ENCODE results near the gene GRP. TPM values are rescaled to one million over a fixed set of nuclear protein-coding genes. Genes with fewer than 3 reads are reported as not detected.
"Not testable (repeated sequence)": the region's sequence is repeated elsewhere in the genome, so short reads cannot be mapped to it uniquely, and the experiment has no call there.

Gene GRP
- total and polyA plus RNA-seq, 2 of the 4 experiments (the other 2 are of a cell fraction): not detected

DNA sequence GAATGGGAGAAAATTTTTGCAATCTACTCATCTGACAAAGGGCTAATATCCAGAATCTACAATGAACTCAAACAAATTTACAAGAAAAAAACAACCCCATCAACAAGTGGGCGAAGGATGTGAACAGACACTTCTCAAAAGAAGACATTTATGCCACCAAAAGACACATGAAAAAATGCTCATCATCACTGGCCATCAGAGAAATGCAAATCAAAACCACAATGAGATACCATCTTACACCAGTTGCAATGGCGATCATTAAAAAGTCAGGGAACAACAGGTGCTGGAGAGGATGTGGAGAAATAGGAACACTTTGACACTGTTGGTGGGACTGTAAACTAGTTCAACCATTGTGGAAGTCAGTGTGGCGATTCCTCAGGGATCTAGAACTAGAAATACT lies 41.9 kb downstream of the GRP start:
- H4K20me1 ChIP-seq (ENCODE audit: insufficient read depth, low read length); DNase-seq; H2BK5ac ChIP-seq (ENCODE audit: low read depth, low read length, poor library complexity, severe bottlenecking); H2AFZ ChIP-seq (replicated peaks; ENCODE audit: low read length, poor library complexity); CTCF ChIA-PET; H3K14ac ChIP-seq (replicated peaks; ENCODE audit: low read depth, low read length); H3K36me3 ChIP-seq (ENCODE audit: control insufficient read depth, insufficient read depth, low read length); H3K56ac ChIP-seq (ENCODE audit: extremely low read depth, insufficient read depth, low read length); dilution Hi-C loops (cut with HindIII; ENCODE audit: low sequenced_read_pairs, unreplicated experiment); H4K5ac ChIP-seq (ENCODE audit: low read depth, low read length); H3K9ac ChIP-seq (ENCODE audit: low read depth, low read length); in situ Hi-C loops (cut with MboI; ENCODE audit: low sequenced_read_pairs); H4K8ac ChIP-seq (ENCODE audit: low read depth in 2 of 2, low read length in 2 of 2); H2BK120ac ChIP-seq (ENCODE audit: low read depth, low read length); H3K9me1 ChIP-seq (ENCODE audit: insufficient read depth, low read length); H2BK20ac ChIP-seq (ENCODE audit: low read depth, low read length); intact Hi-C loops (cut with micrococcal nuclease); H2AK5ac ChIP-seq (ENCODE audit: low read depth, low read length); ATAC-seq (ENCODE audit: low read depth); H3K79me1 ChIP-seq (ENCODE audit: low read depth in 1 of 2, low read length in 2 of 2); H2AK9ac ChIP-seq (replicated peaks; ENCODE audit: low read depth, low read length, poor library complexity); H3K18ac ChIP-seq (ENCODE audit: low read depth, low read length); H3K4me3 ChIP-seq (ENCODE audit: insufficient read depth, low read depth, low read length); H3K27ac ChIP-seq (ENCODE audit: insufficient read depth, low read length); H3K4me1 ChIP-seq (ENCODE audit: control insufficient read depth, insufficient read depth, low read length); POLR2A ChIA-PET (ENCODE audit: unreplicated experiment); H4K91ac ChIP-seq (ENCODE audit: insufficient read depth, low read depth, low read length); H3K4ac ChIP-seq (ENCODE audit: low read depth, low read length); BruUV-seq (replicated peaks); H2BK15ac ChIP-seq (ENCODE audit: low read depth, low read length); H3K4me2 ChIP-seq (ENCODE audit: low read depth, low read length); H3K23ac ChIP-seq (ENCODE audit: low read depth, low read length): not testable (repeated sequence)
- peaks cover 40% of the 10 kb centered on the region for H3K27me3 ChIP-seq (ENCODE audit: control insufficient read depth, insufficient read depth, low read length)
- peaks cover 12% of the 10 kb centered on the region; the same call in 1 of the 2 replicates for H3K9me3 ChIP-seq (ENCODE audit: control insufficient read depth, insufficient read depth, low read length)
- no CpG with 5 or more reads among the region's 3 CpGs for WGBS, 2 experiments (ENCODE audit: extremely low coverage in 2 of 2, insufficient read length in 1 of 2)

DNA sequence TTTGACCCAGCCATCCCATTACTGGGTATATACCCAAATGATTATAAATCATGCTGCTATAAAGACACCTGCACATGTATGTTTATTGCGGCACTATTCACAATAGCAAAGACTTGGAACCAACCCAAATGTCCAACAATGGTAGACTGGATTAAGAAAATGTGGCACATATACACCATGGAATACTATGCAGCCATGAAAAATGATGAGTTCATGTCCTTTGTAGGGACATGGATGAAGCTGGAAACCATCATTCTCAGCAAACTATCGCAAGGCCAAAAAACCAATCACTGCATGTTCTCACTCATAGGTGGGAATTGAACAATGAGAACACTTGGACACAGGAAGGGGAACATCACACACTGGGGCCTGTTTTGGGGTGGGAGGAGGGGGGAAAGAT lies 42.3 kb downstream of the GRP start:
- H3K9ac ChIP-seq (ENCODE audit: low read depth, low read length); H3K14ac ChIP-seq (replicated peaks; ENCODE audit: low read depth, low read length); H3K27ac ChIP-seq (ENCODE audit: insufficient read depth, low read length); H4K91ac ChIP-seq (ENCODE audit: insufficient read depth, low read depth, low read length); H2BK120ac ChIP-seq (ENCODE audit: low read depth, low read length); H2BK20ac ChIP-seq (ENCODE audit: low read depth, low read length); H3K4me1 ChIP-seq (ENCODE audit: control insufficient read depth, insufficient read depth, low read length); CTCF ChIA-PET; H3K23ac ChIP-seq (ENCODE audit: low read depth, low read length); H2BK5ac ChIP-seq (ENCODE audit: low read depth, low read length, poor library complexity, severe bottlenecking); H3K9me1 ChIP-seq (ENCODE audit: insufficient read depth, low read length); H3K79me1 ChIP-seq (ENCODE audit: low read depth in 1 of 2, low read length in 2 of 2); H2AK5ac ChIP-seq (ENCODE audit: low read depth, low read length); intact Hi-C loops (cut with micrococcal nuclease); in situ Hi-C loops (cut with MboI; ENCODE audit: low sequenced_read_pairs); H3K4me2 ChIP-seq (ENCODE audit: low read depth, low read length); H2BK15ac ChIP-seq (ENCODE audit: low read depth, low read length); POLR2A ChIA-PET (ENCODE audit: unreplicated experiment); DNase-seq; H3K36me3 ChIP-seq (ENCODE audit: control insufficient read depth, insufficient read depth, low read length); ATAC-seq (ENCODE audit: low read depth); H3K4ac ChIP-seq (ENCODE audit: low read depth, low read length); dilution Hi-C loops (cut with HindIII; ENCODE audit: low sequenced_read_pairs, unreplicated experiment); H3K4me3 ChIP-seq (ENCODE audit: insufficient read depth, low read depth, low read length); H4K5ac ChIP-seq (ENCODE audit: low read depth, low read length); H3K18ac ChIP-seq (ENCODE audit: low read depth, low read length); H4K8ac ChIP-seq (ENCODE audit: low read depth in 2 of 2, low read length in 2 of 2); H2AFZ ChIP-seq (replicated peaks; ENCODE audit: low read length, poor library complexity); BruUV-seq (replicated peaks); H3K56ac ChIP-seq (ENCODE audit: extremely low read depth, insufficient read depth, low read length); H4K20me1 ChIP-seq (ENCODE audit: insufficient read depth, low read length); H2AK9ac ChIP-seq (replicated peaks; ENCODE audit: low read depth, low read length, poor library complexity): not testable (repeated sequence)
- H3K9me3 ChIP-seq (ENCODE audit: control insufficient read depth, insufficient read depth, low read length): peaks cover 12% of the 10 kb centered on the region; the same call in 1 of the 2 replicates
- no CpG with 5 or more reads among the region's 2 CpGs for WGBS, 2 experiments (ENCODE audit: extremely low coverage in 2 of 2, insufficient read length in 1 of 2)
- peaks cover 44% of the 10 kb centered on the region for H3K27me3 ChIP-seq (ENCODE audit: control insufficient read depth, insufficient read depth, low read length)
